Endothelial cell of umbilical vein (primary cell): Measurements from ENCODE around the gene CPOX. TPM values are rescaled to one million over a fixed set of nuclear protein-coding genes. Genes with fewer than 3 reads are reported as not detected.

Experiments
- BruUV-seq: library from RNA; stranded (reverse); fragments of 400-500 nt; replicated peaks from 2 replicates; lab custom pipeline; 2021; lab: Mats Ljungman, UMichigan
- CTCF ChIA-PET: fragments of 300-600, 350-600 bp; sonication (Branson Sonifier 250); formaldehyde crosslinking; loops from one replicate; lab custom pipeline; 2021; ENCODE audit warnings: antibody characterized with exemption, inconsistent platforms; lab: Charles Lee
- POLR2A ChIA-PET: fragments of 300-600, 350-600 bp; sonication (Branson Sonifier 250); formaldehyde crosslinking; loops from one replicate; lab custom pipeline; 2021; ENCODE audit warnings: antibody characterized with exemption, inconsistent platforms; lab: Charles Lee
- DNase-seq: peaks from one replicate; pipeline ENCODE4 v3.0.0-alpha.2; 2011; ENCODE audit warnings: low read depth, low spot score
- FAIRE-seq: peaks from 2 replicates; lab custom pipeline; 2011; peaks lifted over from hg19 to GRCh38; lab: Jason Lieb, UNC
- H2AFZ ChIP-seq: 2 replicates; pipeline ENCODE4 v1.6.0; 2012; ENCODE audit warnings: low read depth, low read length, control low read depth, inconsistent platforms
- H3K27ac ChIP-seq: 2 replicates; pipeline ENCODE4 v1.5.1; 2011; ENCODE audit warnings: low read depth, mild to moderate bottlenecking, control low read depth, low read length, moderate library complexity; ENCODE audit not compliant: insufficient read depth
- H3K27me3 ChIP-seq, 2 experiments: 2 replicates each; pipeline versions ENCODE4 v1.6.0 to v1.6.1; 2011; ENCODE audit warnings: low read length in 2 of 2, mixed read lengths in 1 of 2; ENCODE audit not compliant: control insufficient read depth in 2 of 2, insufficient read depth in 2 of 2
- H3K36me3 ChIP-seq, 2 experiments: 2 replicates in 1 of 2; 3 replicates in 1 of 2; pipeline ENCODE4 v1.5.1; 2011; ENCODE audit warnings: low read length in 2 of 2, mild to moderate bottlenecking in 1 of 2, moderate library complexity in 1 of 2; ENCODE audit not compliant: control insufficient read depth in 2 of 2, insufficient read depth in 2 of 2; ENCODE audit errors: extremely low read depth in 1 of 2
- H3K4me1 ChIP-seq: 3 replicates; pipeline ENCODE4 v1.5.1; 2011; ENCODE audit warnings: mild to moderate bottlenecking, low read length; ENCODE audit not compliant: control insufficient read depth, insufficient read depth; ENCODE audit errors: extremely low read depth
- H3K4me2 ChIP-seq: 2 replicates; pipeline ENCODE4 v1.6.1; 2011; ENCODE audit warnings: low read length, control low read depth, mixed read lengths; ENCODE audit not compliant: insufficient read depth
- H3K4me3 ChIP-seq, 3 experiments: fragments of 200-600 bp in 1 of 3; sonication (generic), shearing (Covaris generic) in 1 of 3; replicated peaks in 1 of 3; 2 replicates each; pipeline ENCODE4 v1.5.1; 2011 to 2016; ENCODE audit warnings: control low read depth in 3 of 3, low read length in 3 of 3, mild to moderate bottlenecking in 2 of 3, inconsistent platforms in 1 of 3, low read depth in 1 of 3, moderate library complexity in 1 of 3; ENCODE audit not compliant: insufficient read depth in 1 of 3
- H3K79me2 ChIP-seq: 2 replicates; pipeline ENCODE4 v1.6.0; 2012; ENCODE audit warnings: low read length, inconsistent platforms; ENCODE audit not compliant: control insufficient read depth, insufficient read depth
- H3K9ac ChIP-seq: replicated peaks from 2 replicates; pipeline ENCODE3; 2011; ENCODE audit warnings: low read length, control low read depth; ENCODE audit not compliant: insufficient read depth; ENCODE audit errors: extremely low read depth
- H3K9me1 ChIP-seq: replicated peaks from 3 replicates; pipeline ENCODE4 v1.6.0; 2011; ENCODE audit warnings: mild to moderate bottlenecking, low read length; ENCODE audit not compliant: control insufficient read depth, insufficient read depth; ENCODE audit errors: extremely low read depth
- H3K9me3 ChIP-seq: replicated peaks from 2 replicates; pipeline ENCODE4 v1.5.1; 2012; ENCODE audit warnings: low read length, inconsistent platforms; ENCODE audit not compliant: control insufficient read depth, insufficient read depth
- H4K20me1 ChIP-seq: replicated peaks from 2 replicates; pipeline ENCODE3; 2011; ENCODE audit warnings: mild to moderate bottlenecking, low read length; ENCODE audit not compliant: control insufficient read depth, insufficient read depth; ENCODE audit errors: extremely low read depth
- EZH2 ChIP-seq: IDR thresholded peaks from 2 replicates; pipeline ENCODE4 v1.6.1; 2012; ENCODE audit warnings: borderline replicate concordance, low read depth, mild to moderate bottlenecking, moderate library complexity, low read length, inconsistent platforms; ENCODE audit not compliant: severe bottlenecking
- FOS ChIP-seq: IDR thresholded peaks from 2 replicates; pipeline ENCODE4 v1.6.1; 2011; ENCODE audit warnings: mild to moderate bottlenecking, low read length, moderate library complexity, borderline replicate concordance; ENCODE audit not compliant: insufficient read depth
- GATA2 ChIP-seq: IDR thresholded peaks from 2 replicates; pipeline ENCODE4 v1.7.0; 2011; ENCODE audit warnings: low read depth, mild to moderate bottlenecking, moderate library complexity, mixed read lengths, low read length; ENCODE audit not compliant: insufficient read length, insufficient read depth
- JUN ChIP-seq: IDR thresholded peaks from 2 replicates; pipeline ENCODE4 v1.6.1; 2011; ENCODE audit warnings: borderline replicate concordance, low read depth; ENCODE audit not compliant: insufficient read length, insufficient read depth
- MYC ChIP-seq: IDR thresholded peaks from one replicate; pipeline ENCODE4 v1.6.1; 2011; ENCODE audit warnings: mild to moderate bottlenecking, low read depth, low read length
- POLR2A ChIP-seq: IDR thresholded peaks from 2 replicates; pipeline ENCODE4 v1.6.1; 2012; ENCODE audit warnings: low read depth, mild to moderate bottlenecking, control low read depth, low read length
- POLR2AphosphoS5 ChIP-seq: IDR thresholded peaks from 2 replicates; pipeline ENCODE4 v1.6.1; 2012; ENCODE audit warnings: low read depth, mild to moderate bottlenecking, control low read depth, low read length, moderate library complexity; ENCODE audit not compliant: insufficient read depth
- dilution Hi-C: fragments of 300-500 bp; cut with MboI; formaldehyde crosslinking; loops from one replicate; pipeline ENCODE4 v1.15.0; 2019; ENCODE audit warnings: low sequenced_read_pairs; ENCODE audit not compliant: extremely low pct_ligation_motif_present
- intact Hi-C: fragments of 100-400 bp; cut with micrococcal nuclease; formaldehyde crosslinking; loops from one replicate; pipeline ENCODE4 v1.10.0; 2022
- polyA plus RNA-seq, 4 experiments: library from polyadenylated mRNA; depleted of rRNA in 3 of 4; stranded (reverse) in 3 of 4; unstranded in 1 of 4; fragments of >200 nt; gene quantifications; 2 replicates each; pipeline versions ENCODE4 v1.2.1 to v1.2.3, GENCODE V29; 2011 to 2012; ENCODE audit warnings: missing spikeins in 1 of 4
- total RNA-seq: library from RNA; stranded (reverse); gene quantifications from 2 replicates; pipeline ENCODE4 v1.2.3, GENCODE V29; 2021
- TF ChIP-seq, protein P1 (sequence below), 2 donors: IDR thresholded peaks; 1 replicate in 1 of 2; 2 replicates in 1 of 2; pipeline ENCODE4 v1.5.1; 2011; ENCODE audit warnings: low read length in 2 of 2, mild to moderate bottlenecking in 2 of 2, moderate library complexity in 2 of 2, control low read depth in 1 of 2, inconsistent platforms in 1 of 2, low read depth in 1 of 2; ENCODE audit not compliant: insufficient read depth in 1 of 2; ENCODE audit errors: extremely low read depth in 1 of 2
- TF ChIP-seq, protein P2 (sequence below): IDR thresholded peaks from 2 replicates; pipeline ENCODE4 v1.6.1; 2011; ENCODE audit not compliant: insufficient read depth, insufficient read length

CPOX gene
- total and polyA plus RNA-seq, 2 donors (not counting 3 experiments of a cell fraction or from before 2014, with no cell fraction given) = 12.3 to 24.5 TPM

DNA sequence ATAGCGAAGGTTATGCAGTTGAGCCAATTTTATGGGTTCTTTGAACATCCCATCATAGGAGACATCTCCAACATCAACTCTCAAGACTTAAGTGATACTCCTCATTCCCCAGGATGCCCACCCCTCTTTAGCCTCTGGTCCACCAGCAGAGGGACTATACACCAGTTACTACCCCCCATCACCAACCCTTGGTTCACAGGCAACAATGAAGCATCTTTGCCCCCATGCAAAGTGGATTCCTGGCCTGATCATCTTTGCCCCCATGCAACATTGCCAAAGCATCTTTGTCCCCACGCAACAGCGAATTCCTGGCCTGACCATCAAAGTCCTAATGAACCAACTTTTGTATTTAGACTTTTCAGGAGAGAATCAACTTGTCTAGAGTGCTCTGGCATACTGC lies 42.6 kb downstream of the CPOX start:
- intact Hi-C loops = no loop called here
- Histone ChIP-seq H3K4me3 (no peak overlapping the region), H3K27ac (no peak overlapping the region), H3K4me2 (no peak overlapping the region), H3K36me3 (no peaks in the 10 kb centered on the region), H3K9ac (no peak overlapping the region), H3K27me3 (peaks cover 24 to 55% of the 10 kb centered on the region in 2 experiments), H2AFZ (no peak overlapping the region), H4K20me1 (no peaks in the 10 kb centered on the region), H3K4me1 (no peaks in the 10 kb centered on the region), H3K79me2 (no peaks in the 10 kb centered on the region), H3K9me3 (no peaks in the 10 kb centered on the region), H3K9me1 (no peaks in the 10 kb centered on the region)
- ChIA-PET POLR2A (no interaction called here), CTCF (no interaction called here)
- FAIRE-seq (no peak), DNase-seq (no peak)
- dilution Hi-C loops = no loop called here
- no TSS peak for BruUV-seq
- TF ChIP-seq, protein P1, sequence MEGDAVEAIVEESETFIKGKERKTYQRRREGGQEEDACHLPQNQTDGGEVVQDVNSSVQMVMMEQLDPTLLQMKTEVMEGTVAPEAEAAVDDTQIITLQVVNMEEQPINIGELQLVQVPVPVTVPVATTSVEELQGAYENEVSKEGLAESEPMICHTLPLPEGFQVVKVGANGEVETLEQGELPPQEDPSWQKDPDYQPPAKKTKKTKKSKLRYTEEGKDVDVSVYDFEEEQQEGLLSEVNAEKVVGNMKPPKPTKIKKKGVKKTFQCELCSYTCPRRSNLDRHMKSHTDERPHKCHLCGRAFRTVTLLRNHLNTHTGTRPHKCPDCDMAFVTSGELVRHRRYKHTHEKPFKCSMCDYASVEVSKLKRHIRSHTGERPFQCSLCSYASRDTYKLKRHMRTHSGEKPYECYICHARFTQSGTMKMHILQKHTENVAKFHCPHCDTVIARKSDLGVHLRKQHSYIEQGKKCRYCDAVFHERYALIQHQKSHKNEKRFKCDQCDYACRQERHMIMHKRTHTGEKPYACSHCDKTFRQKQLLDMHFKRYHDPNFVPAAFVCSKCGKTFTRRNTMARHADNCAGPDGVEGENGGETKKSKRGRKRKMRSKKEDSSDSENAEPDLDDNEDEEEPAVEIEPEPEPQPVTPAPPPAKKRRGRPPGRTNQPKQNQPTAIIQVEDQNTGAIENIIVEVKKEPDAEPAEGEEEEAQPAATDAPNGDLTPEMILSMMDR (IDR thresholded peaks at IDR 0.05; ENCODE audit: extremely low read depth in 1 of 2, insufficient read depth in 1 of 2, low read depth in 1 of 2, low read length in 2 of 2) = no peak
- TF ChIP-seq POLR2A = no peak
- no peak for TF ChIP-seq POLR2AphosphoS5
- TF ChIP-seq JUN = no peak
- TF ChIP-seq, protein P2, sequence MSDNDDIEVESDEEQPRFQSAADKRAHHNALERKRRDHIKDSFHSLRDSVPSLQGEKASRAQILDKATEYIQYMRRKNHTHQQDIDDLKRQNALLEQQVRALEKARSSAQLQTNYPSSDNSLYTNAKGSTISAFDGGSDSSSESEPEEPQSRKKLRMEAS = no peak
- TF ChIP-seq FOS = no peak
- no peak for TF ChIP-seq GATA2
- TF ChIP-seq EZH2 = no peak
- TF ChIP-seq MYC = no peak
